Vagina (tissue), 2 donors: Measurements from ENCODE around the gene GRM7.

Source experiments
- POLR2A ChIP-seq, 2 donors: fragments of 450-650 bp; IDR thresholded peaks; one replicate each; pipeline ENCODE4 v1.6.1; 2017; ENCODE audit warnings: antibody characterized with exemption in 2 of 2, mild to moderate bottlenecking in 2 of 2, moderate library complexity in 2 of 2
- TF ChIP-seq, protein P1 (sequence below), 3 experiments: fragments of 450-650 bp in 2 of 3; fragments of 200-600 bp in 1 of 3; sonication (generic) in 1 of 3; IDR thresholded peaks; one replicate each; pipeline ENCODE4 v1.5.1; 2017 to 2019; ENCODE audit warnings: antibody characterized with exemption in 3 of 3, mild to moderate bottlenecking in 2 of 3, moderate library complexity in 2 of 3

DNA sequence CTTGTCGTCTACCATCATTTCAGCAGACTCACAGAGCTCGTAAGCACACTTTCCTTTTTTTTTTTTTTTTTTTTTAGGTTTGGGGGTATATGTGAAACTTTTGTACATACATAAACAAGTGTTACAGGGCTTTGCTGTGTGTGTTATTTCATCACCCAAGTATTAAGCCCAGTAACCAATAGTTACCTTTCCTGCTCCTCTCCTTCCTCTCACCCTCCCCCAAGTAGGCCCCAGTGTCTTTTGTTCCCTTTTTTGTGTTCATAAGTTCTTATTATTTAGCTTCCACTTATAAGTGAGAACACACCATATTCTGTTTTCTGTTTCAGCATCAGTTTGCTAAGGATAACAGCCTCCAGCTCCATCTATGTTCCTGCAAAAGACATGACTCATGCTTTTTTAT is 746.8 kb downstream of the GRM7 start:
- TF ChIP-seq, protein P1, sequence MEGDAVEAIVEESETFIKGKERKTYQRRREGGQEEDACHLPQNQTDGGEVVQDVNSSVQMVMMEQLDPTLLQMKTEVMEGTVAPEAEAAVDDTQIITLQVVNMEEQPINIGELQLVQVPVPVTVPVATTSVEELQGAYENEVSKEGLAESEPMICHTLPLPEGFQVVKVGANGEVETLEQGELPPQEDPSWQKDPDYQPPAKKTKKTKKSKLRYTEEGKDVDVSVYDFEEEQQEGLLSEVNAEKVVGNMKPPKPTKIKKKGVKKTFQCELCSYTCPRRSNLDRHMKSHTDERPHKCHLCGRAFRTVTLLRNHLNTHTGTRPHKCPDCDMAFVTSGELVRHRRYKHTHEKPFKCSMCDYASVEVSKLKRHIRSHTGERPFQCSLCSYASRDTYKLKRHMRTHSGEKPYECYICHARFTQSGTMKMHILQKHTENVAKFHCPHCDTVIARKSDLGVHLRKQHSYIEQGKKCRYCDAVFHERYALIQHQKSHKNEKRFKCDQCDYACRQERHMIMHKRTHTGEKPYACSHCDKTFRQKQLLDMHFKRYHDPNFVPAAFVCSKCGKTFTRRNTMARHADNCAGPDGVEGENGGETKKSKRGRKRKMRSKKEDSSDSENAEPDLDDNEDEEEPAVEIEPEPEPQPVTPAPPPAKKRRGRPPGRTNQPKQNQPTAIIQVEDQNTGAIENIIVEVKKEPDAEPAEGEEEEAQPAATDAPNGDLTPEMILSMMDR (IDR thresholded peaks at IDR 0.05): no peak
- TF ChIP-seq POLR2A (IDR thresholded peaks at IDR 0.05): no peak
